WTC11 (cell line): ENCODE measurements around the gene FGFR4. TPM values are rescaled to one million over a fixed set of nuclear protein-coding genes. Genes with fewer than 3 reads are reported as not detected.

Source experiments
- ATAC-seq: fragments of 200-7000 bp; cut with Tn5 transposase; 2 replicates; pipeline ENCODE4 v1.10.0; 2021; ENCODE audit warnings: mild to moderate bottlenecking, moderate library complexity
- Bru-seq: library from RNA; stranded (reverse); fragments of 400-500 nt; gene quantifications from one replicate; lab custom pipeline; 2021; lab: Mats Ljungman, UMichigan
- CTCF ChIA-PET: fragments of 300-600 bp; sonication (Branson Sonifier 250); formaldehyde crosslinking; loops from one replicate; lab custom pipeline; 2021; ENCODE audit warnings: antibody characterized with exemption; lab: Charles Lee
- POLR2A ChIA-PET: fragments of 350-600 bp; sonication (Branson Sonifier 250); formaldehyde crosslinking; loops from one replicate; lab custom pipeline; 2021; ENCODE audit warnings: antibody characterized with exemption; lab: Charles Lee
- DNase-seq: peaks from one replicate; pipeline ENCODE4 v3.0.0; 2021; ENCODE audit warnings: low spot score
- H3K27ac Mint-ChIP-seq: 2 replicates; pipeline ENCODE4 v1.8.0; 2021; ENCODE audit warnings: mixed read lengths
- H3K27me3 Mint-ChIP-seq: 2 replicates; pipeline ENCODE4 v1.8.0; 2021; ENCODE audit warnings: low read depth, mild to moderate bottlenecking, moderate library complexity, mixed read lengths
- H3K36me3 Mint-ChIP-seq: 2 replicates; pipeline ENCODE4 v1.8.0; 2021; ENCODE audit warnings: mixed read lengths
- H3K4me1 Mint-ChIP-seq: 2 replicates; pipeline ENCODE4 v1.8.0; 2022; ENCODE audit warnings: mixed read lengths
- H3K4me3 Mint-ChIP-seq: 2 replicates; pipeline ENCODE4 v1.8.0; 2021; ENCODE audit warnings: mild to moderate bottlenecking, moderate library complexity, mixed read lengths
- H3K9me3 Mint-ChIP-seq: 2 replicates; pipeline ENCODE4 v1.8.0; 2021; ENCODE audit warnings: mixed read lengths
- ARID4B ChIP-seq: sonication (generic); formaldehyde crosslinking; IDR thresholded peaks from 2 replicates; pipeline ENCODE4 v1.8.0; 2023; ENCODE audit warnings: missing genetic modification reagents, mild to moderate bottlenecking, borderline replicate concordance
- CREM ChIP-seq: sonication (generic); formaldehyde crosslinking; IDR thresholded peaks from 2 replicates; pipeline ENCODE4 v1.8.1; 2022; ENCODE audit warnings: mild to moderate bottlenecking, missing genetic modification reagents, moderate library complexity
- E2F1 ChIP-seq: sonication (generic); formaldehyde crosslinking; IDR thresholded peaks from 2 replicates; pipeline ENCODE4 v1.8.0; 2022; ENCODE audit warnings: mild to moderate bottlenecking, missing genetic modification reagents
- ELF4 ChIP-seq: sonication (generic); formaldehyde crosslinking; IDR thresholded peaks from 2 replicates; pipeline ENCODE4 v1.8.1; 2022; ENCODE audit warnings: low read depth, mild to moderate bottlenecking, moderate library complexity, missing genetic modification reagents
- GABPB1 ChIP-seq: sonication (generic); formaldehyde crosslinking; IDR thresholded peaks from 2 replicates; pipeline ENCODE4 v1.8.1; 2023; ENCODE audit warnings: mild to moderate bottlenecking, missing genetic modification reagents
- MAX ChIP-seq: sonication (generic); formaldehyde crosslinking; IDR thresholded peaks from 2 replicates; pipeline ENCODE4 v1.8.0; 2022; ENCODE audit warnings: mild to moderate bottlenecking, missing genetic modification reagents
- NR3C1 ChIP-seq: sonication (generic); formaldehyde crosslinking; conservative IDR thresholded peaks from 2 replicates; pipeline ENCODE4 v1.8.1; 2023; ENCODE audit warnings: low read depth, mild to moderate bottlenecking, missing genetic modification reagents
- OVOL2 ChIP-seq: fragments of 250-450 bp; sonication (Bioruptor Pico); IDR thresholded peaks from 2 replicates; pipeline ENCODE4 v1.9.0; 2021; ENCODE audit warnings: mild to moderate bottlenecking, borderline replicate concordance
- PREB ChIP-seq: sonication (generic); formaldehyde crosslinking; IDR thresholded peaks from 2 replicates; pipeline ENCODE4 v1.8.1; 2022; ENCODE audit warnings: mild to moderate bottlenecking, missing genetic modification reagents, moderate library complexity, borderline replicate concordance
- RORB ChIP-seq: fragments of 250-450 bp; sonication (Bioruptor Pico); IDR thresholded peaks from 2 replicates; pipeline ENCODE4 v1.9.0; 2021; ENCODE audit warnings: mild to moderate bottlenecking
- TEAD1 ChIP-seq: sonication (generic); formaldehyde crosslinking; IDR thresholded peaks from 2 replicates; pipeline ENCODE4 v1.8.0; 2022; ENCODE audit warnings: mild to moderate bottlenecking, missing genetic modification reagents
- USF2 ChIP-seq: sonication (generic); formaldehyde crosslinking; IDR thresholded peaks from 2 replicates; pipeline ENCODE4 v1.8.1; 2023; ENCODE audit warnings: mild to moderate bottlenecking, missing genetic modification reagents, moderate library complexity
- ZMAT4 ChIP-seq: fragments of 250-450 bp; sonication (Bioruptor Pico); IDR thresholded peaks from 2 replicates; pipeline ENCODE4 v1.9.0; 2021; ENCODE audit warnings: mild to moderate bottlenecking
- ZNF219 ChIP-seq: sonication (generic); formaldehyde crosslinking; IDR thresholded peaks from 2 replicates; pipeline ENCODE4 v1.8.0; 2023; ENCODE audit warnings: missing genetic modification reagents, mild to moderate bottlenecking, borderline replicate concordance
- ZNF232 ChIP-seq: sonication (generic); formaldehyde crosslinking; IDR thresholded peaks from 2 replicates; pipeline ENCODE4 v1.8.0; 2022; ENCODE audit warnings: mild to moderate bottlenecking, missing genetic modification reagents
- ZNF281 ChIP-seq: sonication (generic); formaldehyde crosslinking; IDR thresholded peaks from 2 replicates; pipeline ENCODE4 v1.8.0; 2023; ENCODE audit warnings: mild to moderate bottlenecking, missing genetic modification reagents
- ZNF532 ChIP-seq: fragments of 250-450 bp; sonication (Bioruptor Pico); IDR thresholded peaks from 2 replicates; pipeline ENCODE4 v1.9.0; 2021; ENCODE audit warnings: mild to moderate bottlenecking, borderline replicate concordance
- long read RNA-seq, 3 experiments: library from RNA in 1 of 3; library from capped mRNA in 1 of 3; library from polyadenylated mRNA in 1 of 3; unstranded in 2 of 3; stranded (forward) in 1 of 3; transcript quantifications; one replicate each; pipeline ENCODE4 v2.0.0, GENCODE V29; 2021
- total RNA-seq: library from RNA; stranded (reverse); gene quantifications from 3 replicates; pipeline ENCODE4 v1.2.3, GENCODE V29; 2021

FGFR4 gene
- 108 to 122 TPM (median 111 TPM) in 3 replicates for total RNA-seq
- Bru-seq, nascent RNA: percentile 61 among the genes with signal in this experiment
- long read RNA-seq, experiment 1, transcript FGFR4-201 (18 exons, 3,122 nt): minor isoform, 44 of 361 reads
- long read RNA-seq, experiment 1, transcript FGFR4-207 (18 exons, 2,638 nt): major isoform, 150 of 361 reads
- long read RNA-seq, experiment 1, partial matches to known transcripts: 52 of 361 reads
- long read RNA-seq, experiment 1, other reads (novel, unspliced or antisense): 111 of 361 reads
- long read RNA-seq, experiment 2, transcript FGFR4-201 (18 exons, 3,122 nt): minor isoform, 7 of 102 reads
- long read RNA-seq, experiment 2, transcript FGFR4-207 (18 exons, 2,638 nt): major isoform, 18 of 102 reads
- long read RNA-seq, experiment 2, partial matches to known transcripts: 41 of 102 reads
- long read RNA-seq, experiment 2, other reads (novel, unspliced or antisense): 32 of 102 reads
- long read RNA-seq, experiment 3, partial matches to known transcripts: 2 of 10 reads
- long read RNA-seq, experiment 3, other reads (novel, unspliced or antisense): 3 of 10 reads

GRCh38 chr5:177086654-177087397, at the start of gene FGFR4:
Gene FGFR4 (plus strand): TSS chr5:177086915. CDS start chr5:177089603, 2,688 bp downstream.
- peak; percentile 91 for DNase-seq
- ATAC-seq: peak; percentile 69
- Mint-ChIP-seq H3K9me3 (no peaks in the 10 kb centered on the region), H3K27me3 (no peaks in the 10 kb centered on the region; the same call in 1 of the 2 replicates), H3K4me3 (peak within 1 kb of the TSS; percentile 80), H3K4me1 (peaks cover 37% of the 10 kb centered on the region), H3K27ac (peak within 1 kb of the TSS; percentile 93), H3K36me3 (peaks cover 10% of the 10 kb centered on the region)
- CTCF ChIA-PET: interaction anchor here (0.6 to 7.6 kb wide), 35 partner anchors 9 to 686 kb away, joined by 3 to 124 read pairs (median 4); partner anchors contain the start of genes EIF4E1B, SNCB and TSPAN17
- POLR2A ChIA-PET: interaction anchor here (0.6 to 1.3 kb wide), 5 partner anchors 9 to 81 kb away, joined by 3 to 4 read pairs (median 3); partner anchors contain the start of gene ZNF346
- peak; percentile 23; the same call in 1 of the 2 replicates for TF ChIP-seq ARID4B (CRISPR knock-in tag)
- TF ChIP-seq E2F1 (CRISPR knock-in tag): no peak
- TF ChIP-seq ELF4 (CRISPR knock-in tag): no peak
- no peak for TF ChIP-seq RORB (CRISPR knock-in tag)
- no peak for TF ChIP-seq ZNF219 (CRISPR knock-in tag)
- 0 out of 2 replicates have a peak, but pooled peaks have one; percentile 45 for TF ChIP-seq ZNF232 (CRISPR knock-in tag)
- TF ChIP-seq CREM (CRISPR knock-in tag): 0 out of 2 replicates have a peak, but pooled peaks have one; percentile 17
- TF ChIP-seq ZNF532 (CRISPR knock-in tag): no peak
- TF ChIP-seq NR3C1 (CRISPR knock-in tag): 0 out of 2 replicates have a peak, but pooled peaks have one; percentile 55
- no peak; the same call in 1 of the 2 replicates for TF ChIP-seq PREB (CRISPR knock-in tag)
- no peak for TF ChIP-seq ZMAT4 (CRISPR knock-in tag)
- 0 out of 2 replicates have a peak, but pooled peaks have one; percentile 42 for TF ChIP-seq GABPB1
- 0 out of 2 replicates have a peak, but pooled peaks have one; percentile 19 for TF ChIP-seq USF2
- peak; percentile 76; the same call in 1 of the 2 replicates for TF ChIP-seq TEAD1 (CRISPR knock-in tag)
- TF ChIP-seq ZNF281 (CRISPR knock-in tag): 0 out of 2 replicates have a peak, but pooled peaks have one; percentile 23
- peak; percentile 76 for TF ChIP-seq MAX
- no peak for TF ChIP-seq OVOL2
